Measurements from ENCODE around the gene ERC1. TPM values are rescaled to one million over a fixed set of nuclear protein-coding genes. Genes with fewer than 3 reads are reported as not detected.

The ERC1 gene
- total and polyA plus RNA-seq, 2 of the 4 experiments (the other 2 are of a cell fraction): 11.6 to 25.6 TPM

GRCh38 chr12:1188016-1188415 lies 197.0 kb downstream of the ERC1 start:
- peaks cover 11% of the 10 kb centered on the region for H3K36me3 ChIP-seq (ENCODE audit: control insufficient read depth, insufficient read depth, low read length)
- TF ChIP-seq RFX5 (IDR thresholded peaks at IDR 0.05; ENCODE audit: low read depth, low read length) (no peak), POLR2A (IDR thresholded peaks at IDR 0.05; ENCODE audit: low read depth, low read length) (no peak), BHLHE40 (IDR thresholded peaks at IDR 0.05; ENCODE audit: low read depth, low read length) (no peak), MAFK (IDR thresholded peaks at IDR 0.05; ENCODE audit: low read depth, low read length) (no peak), CHD1 (IDR thresholded peaks at IDR 0.05; ENCODE audit: low read depth, low read length) (no peak)
- no peak overlapping the region for H4K91ac ChIP-seq (ENCODE audit: insufficient read depth, low read depth, low read length)
- no peak overlapping the region for H2AK9ac ChIP-seq (replicated peaks; ENCODE audit: low read depth, low read length, poor library complexity)
- no peak overlapping the region for H3K18ac ChIP-seq (ENCODE audit: low read depth, low read length)
- intact Hi-C loops (cut with micrococcal nuclease): no loop called here
- no peak overlapping the region for H2BK120ac ChIP-seq (ENCODE audit: low read depth, low read length)
- H3K4me1 ChIP-seq (ENCODE audit: control insufficient read depth, insufficient read depth, low read length): peaks cover 5% of the 10 kb centered on the region
- H3K27me3 ChIP-seq (ENCODE audit: control insufficient read depth, insufficient read depth, low read length): no peaks in the 10 kb centered on the region
- H3K4ac ChIP-seq (ENCODE audit: low read depth, low read length): no peak overlapping the region
- no CpG with 5 or more reads among the region's 4 CpGs for WGBS, 2 experiments (ENCODE audit: extremely low coverage in 2 of 2, insufficient read length in 1 of 2)
- H3K4me3 ChIP-seq (ENCODE audit: insufficient read depth, low read depth, low read length): no peak overlapping the region
- POLR2A ChIA-PET (ENCODE audit: unreplicated experiment): no interaction called here
- no peak overlapping the region for H3K14ac ChIP-seq (replicated peaks; ENCODE audit: low read depth, low read length)
- H2BK20ac ChIP-seq (ENCODE audit: low read depth, low read length): no peak overlapping the region
- ATAC-seq (ENCODE audit: low read depth) (no peak), DNase-seq (no peak)
- no peak overlapping the region for H3K9ac ChIP-seq (ENCODE audit: low read depth, low read length)
- H2BK15ac ChIP-seq (ENCODE audit: low read depth, low read length): no peak overlapping the region
- H3K4me2 ChIP-seq (ENCODE audit: low read depth, low read length): no peak overlapping the region
- H3K79me1 ChIP-seq (ENCODE audit: low read depth in 1 of 2, low read length in 2 of 2): peaks cover 9 to 20% of the 10 kb centered on the region in 2 experiments; a peak in 3 of 4 replicates
- H3K27ac ChIP-seq (ENCODE audit: insufficient read depth, low read length): no peak overlapping the region
- H3K9me1 ChIP-seq (ENCODE audit: insufficient read depth, low read length): peaks cover 5% of the 10 kb centered on the region; the same call in 1 of the 2 replicates
- H4K8ac ChIP-seq (ENCODE audit: low read depth in 2 of 2, low read length in 2 of 2): no peak overlapping the region
- in situ Hi-C loops (cut with MboI; ENCODE audit: low sequenced_read_pairs): no loop called here
- no peaks in the 10 kb centered on the region for H3K9me3 ChIP-seq (ENCODE audit: control insufficient read depth, insufficient read depth, low read length)
- no peak overlapping the region for H3K23ac ChIP-seq (ENCODE audit: low read depth, low read length)
- CTCF ChIA-PET: interaction anchor here (1.1 to 1.3 kb wide), 2 partner anchors 9 to 70 kb away, joined by 3 to 4 read pairs; no protein-coding TSS in a partner anchor
- no peak overlapping the region for H2AFZ ChIP-seq (replicated peaks; ENCODE audit: low read length, poor library complexity)
- BruUV-seq (replicated peaks): no TSS peak
- no peaks in the 10 kb centered on the region for H4K20me1 ChIP-seq (ENCODE audit: insufficient read depth, low read length)
- no peak overlapping the region for H3K56ac ChIP-seq (ENCODE audit: extremely low read depth, insufficient read depth, low read length)
- H4K5ac ChIP-seq (ENCODE audit: low read depth, low read length): no peak overlapping the region
- no peak overlapping the region for H2BK5ac ChIP-seq (ENCODE audit: low read depth, low read length, poor library complexity, severe bottlenecking)
- dilution Hi-C loops (cut with HindIII; ENCODE audit: low sequenced_read_pairs, unreplicated experiment): no loop called here
- H2AK5ac ChIP-seq (ENCODE audit: low read depth, low read length): no peak overlapping the region
